ENCODE results near the gene OIP5.

DNA sequence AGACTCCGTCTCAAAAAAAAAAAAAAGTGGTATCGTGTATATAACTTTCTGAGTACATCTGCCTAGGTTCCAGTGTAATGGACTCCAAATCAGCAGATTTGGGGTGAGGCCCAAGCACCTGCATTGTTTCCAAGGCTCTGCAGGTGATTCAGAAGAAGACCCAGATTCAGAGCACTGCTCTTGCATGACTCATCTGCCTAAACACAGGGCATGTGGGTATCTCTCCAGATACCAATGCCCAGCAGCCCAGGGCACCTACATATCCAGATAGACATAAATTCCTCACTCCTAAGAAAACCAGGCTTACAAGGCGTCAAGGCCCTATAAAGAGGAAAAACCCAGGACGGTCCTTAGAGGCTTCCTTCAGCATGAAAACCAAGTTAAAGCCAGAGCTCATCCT is 45.6 kb upstream of the OIP5 start:
- TF ChIP-seq, protein P1, sequence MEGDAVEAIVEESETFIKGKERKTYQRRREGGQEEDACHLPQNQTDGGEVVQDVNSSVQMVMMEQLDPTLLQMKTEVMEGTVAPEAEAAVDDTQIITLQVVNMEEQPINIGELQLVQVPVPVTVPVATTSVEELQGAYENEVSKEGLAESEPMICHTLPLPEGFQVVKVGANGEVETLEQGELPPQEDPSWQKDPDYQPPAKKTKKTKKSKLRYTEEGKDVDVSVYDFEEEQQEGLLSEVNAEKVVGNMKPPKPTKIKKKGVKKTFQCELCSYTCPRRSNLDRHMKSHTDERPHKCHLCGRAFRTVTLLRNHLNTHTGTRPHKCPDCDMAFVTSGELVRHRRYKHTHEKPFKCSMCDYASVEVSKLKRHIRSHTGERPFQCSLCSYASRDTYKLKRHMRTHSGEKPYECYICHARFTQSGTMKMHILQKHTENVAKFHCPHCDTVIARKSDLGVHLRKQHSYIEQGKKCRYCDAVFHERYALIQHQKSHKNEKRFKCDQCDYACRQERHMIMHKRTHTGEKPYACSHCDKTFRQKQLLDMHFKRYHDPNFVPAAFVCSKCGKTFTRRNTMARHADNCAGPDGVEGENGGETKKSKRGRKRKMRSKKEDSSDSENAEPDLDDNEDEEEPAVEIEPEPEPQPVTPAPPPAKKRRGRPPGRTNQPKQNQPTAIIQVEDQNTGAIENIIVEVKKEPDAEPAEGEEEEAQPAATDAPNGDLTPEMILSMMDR (IDR thresholded peaks at IDR 0.05): no peak
- TF ChIP-seq EP300 (IDR thresholded peaks at IDR 0.05; ENCODE audit: low read depth) (no peak), POLR2AphosphoS5 (IDR thresholded peaks at IDR 0.05) (no peak)
